ENCODE results near the gene ELOF1.
A peak's percentile ranks its signal among the peaks of the same experiment; 100 is the strongest.

ELOF1 gene

DNA sequence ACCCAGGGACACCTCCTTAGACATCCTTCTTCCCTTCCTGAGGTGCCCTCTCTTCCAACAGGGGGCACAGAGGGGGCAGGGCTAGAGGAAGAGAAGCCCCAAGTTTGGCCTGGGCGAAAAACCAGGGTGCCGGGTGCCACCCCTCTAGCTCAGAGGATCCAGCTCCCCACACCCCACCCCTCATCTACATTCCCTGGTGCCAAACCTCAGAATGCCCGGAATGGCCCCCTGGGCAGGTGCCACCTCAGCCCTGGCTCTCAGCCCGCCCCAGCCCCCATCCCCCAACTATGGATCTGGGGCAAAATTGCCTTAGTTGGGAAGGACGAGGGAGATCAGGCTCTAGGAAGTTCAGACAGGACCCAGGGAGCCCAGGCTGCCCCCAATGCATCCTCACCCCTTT, 18.4 kb downstream of the ELOF1 start:
- TF ChIP-seq, protein P1, sequence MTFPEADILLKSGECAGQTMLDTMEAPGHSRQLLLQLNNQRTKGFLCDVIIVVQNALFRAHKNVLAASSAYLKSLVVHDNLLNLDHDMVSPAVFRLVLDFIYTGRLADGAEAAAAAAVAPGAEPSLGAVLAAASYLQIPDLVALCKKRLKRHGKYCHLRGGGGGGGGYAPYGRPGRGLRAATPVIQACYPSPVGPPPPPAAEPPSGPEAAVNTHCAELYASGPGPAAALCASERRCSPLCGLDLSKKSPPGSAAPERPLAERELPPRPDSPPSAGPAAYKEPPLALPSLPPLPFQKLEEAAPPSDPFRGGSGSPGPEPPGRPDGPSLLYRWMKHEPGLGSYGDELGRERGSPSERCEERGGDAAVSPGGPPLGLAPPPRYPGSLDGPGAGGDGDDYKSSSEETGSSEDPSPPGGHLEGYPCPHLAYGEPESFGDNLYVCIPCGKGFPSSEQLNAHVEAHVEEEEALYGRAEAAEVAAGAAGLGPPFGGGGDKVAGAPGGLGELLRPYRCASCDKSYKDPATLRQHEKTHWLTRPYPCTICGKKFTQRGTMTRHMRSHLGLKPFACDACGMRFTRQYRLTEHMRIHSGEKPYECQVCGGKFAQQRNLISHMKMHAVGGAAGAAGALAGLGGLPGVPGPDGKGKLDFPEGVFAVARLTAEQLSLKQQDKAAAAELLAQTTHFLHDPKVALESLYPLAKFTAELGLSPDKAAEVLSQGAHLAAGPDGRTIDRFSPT (tag by site-specific recombination; IDR thresholded peaks at IDR 0.05) = 0 out of 2 replicates have a peak, but pooled peaks have one; percentile 11
- TF ChIP-seq ZNF677 (tag by site-specific recombination; IDR thresholded peaks at IDR 0.05) = no peak
- H3K9me3 ChIP-seq (ENCODE audit: control insufficient read depth, insufficient read depth, low read depth, low read length) = no peaks in the 10 kb centered on the region
- ChIA-PET CTCF (interaction anchor here (0.6 kb wide), 1 partner anchor 92 kb away, joined by 3 read pairs; no protein-coding TSS in a partner anchor), POLR2A (interaction anchor here (0.5 kb wide), 1 partner anchor 23 kb away, joined by 3 read pairs; no protein-coding TSS in a partner anchor)
- no peak overlapping the region for H3K27ac ChIP-seq (ENCODE audit: extremely low read depth, low read depth, low read length)
- H3K4me3 ChIP-seq (ENCODE audit: low read depth, low read length) = no peak overlapping the region
- no peaks in the 10 kb centered on the region for H3K36me3 ChIP-seq (ENCODE audit: control insufficient read depth in 2 of 2, insufficient read depth in 1 of 2, low read length in 2 of 2)
- no peaks in the 10 kb centered on the region for H3K4me1 ChIP-seq (ENCODE audit: control insufficient read depth, insufficient read depth, low read length)

DNA sequence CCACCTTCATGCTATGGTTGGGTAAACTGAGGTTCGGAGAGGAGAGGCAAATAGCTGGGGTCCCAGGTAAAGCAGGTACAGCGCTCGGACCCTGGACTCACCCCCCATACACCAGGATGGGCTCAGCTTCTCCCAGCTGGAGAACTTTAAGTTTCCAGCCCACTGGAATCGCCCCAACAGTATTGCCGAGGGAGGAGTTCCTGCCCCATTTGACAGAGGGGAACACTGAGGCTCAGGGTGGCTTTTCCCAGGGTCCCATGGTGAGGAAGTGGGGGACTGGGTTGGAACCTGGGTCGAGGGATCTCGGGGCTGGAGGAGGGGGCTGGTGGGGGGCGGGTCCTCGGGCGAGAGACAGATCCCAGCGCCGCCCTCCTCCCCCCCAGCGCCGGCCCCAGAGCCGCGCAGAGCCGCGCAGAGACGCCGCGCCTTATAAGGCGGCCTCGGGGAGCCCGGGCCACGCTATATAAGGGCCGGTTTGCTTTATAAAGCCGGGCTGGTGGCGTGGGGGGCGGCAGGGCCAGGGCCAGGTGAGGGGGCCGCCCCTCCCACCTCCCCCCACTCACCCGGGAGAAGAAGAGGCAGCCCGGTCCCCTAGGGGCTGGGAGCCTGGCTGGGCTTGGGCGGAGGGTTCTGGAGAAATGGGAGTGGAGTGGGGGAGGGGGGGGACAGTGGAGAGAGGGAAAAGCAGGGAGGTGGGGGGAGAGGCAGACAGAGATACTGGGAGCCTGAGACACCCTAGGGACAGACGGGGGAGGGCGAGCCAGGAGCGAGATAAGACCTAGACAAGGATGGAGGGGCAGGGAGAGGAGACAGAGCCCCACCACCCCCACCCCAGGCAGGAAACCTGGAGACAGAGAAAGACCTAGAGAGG, 19.3 kb downstream of the ELOF1 start:
- POLR2A ChIA-PET = interaction anchor here (0.5 kb wide), 2 partner anchors 10 to 22 kb away, joined by 3 read pairs; no protein-coding TSS in a partner anchor
- no peak overlapping the region for H3K4me3 ChIP-seq (ENCODE audit: low read depth, low read length)
- H3K27ac ChIP-seq (ENCODE audit: extremely low read depth, low read depth, low read length) = no peak overlapping the region
- H3K36me3 ChIP-seq (ENCODE audit: control insufficient read depth in 2 of 2, insufficient read depth in 1 of 2, low read length in 2 of 2) = no peaks in the 10 kb centered on the region
- H3K9me3 ChIP-seq (ENCODE audit: control insufficient read depth, insufficient read depth, low read depth, low read length) = no peaks in the 10 kb centered on the region
- CTCF ChIA-PET = no interaction called here
- no peaks in the 10 kb centered on the region for H3K4me1 ChIP-seq (ENCODE audit: control insufficient read depth, insufficient read depth, low read length)
- TF ChIP-seq, protein P2, sequence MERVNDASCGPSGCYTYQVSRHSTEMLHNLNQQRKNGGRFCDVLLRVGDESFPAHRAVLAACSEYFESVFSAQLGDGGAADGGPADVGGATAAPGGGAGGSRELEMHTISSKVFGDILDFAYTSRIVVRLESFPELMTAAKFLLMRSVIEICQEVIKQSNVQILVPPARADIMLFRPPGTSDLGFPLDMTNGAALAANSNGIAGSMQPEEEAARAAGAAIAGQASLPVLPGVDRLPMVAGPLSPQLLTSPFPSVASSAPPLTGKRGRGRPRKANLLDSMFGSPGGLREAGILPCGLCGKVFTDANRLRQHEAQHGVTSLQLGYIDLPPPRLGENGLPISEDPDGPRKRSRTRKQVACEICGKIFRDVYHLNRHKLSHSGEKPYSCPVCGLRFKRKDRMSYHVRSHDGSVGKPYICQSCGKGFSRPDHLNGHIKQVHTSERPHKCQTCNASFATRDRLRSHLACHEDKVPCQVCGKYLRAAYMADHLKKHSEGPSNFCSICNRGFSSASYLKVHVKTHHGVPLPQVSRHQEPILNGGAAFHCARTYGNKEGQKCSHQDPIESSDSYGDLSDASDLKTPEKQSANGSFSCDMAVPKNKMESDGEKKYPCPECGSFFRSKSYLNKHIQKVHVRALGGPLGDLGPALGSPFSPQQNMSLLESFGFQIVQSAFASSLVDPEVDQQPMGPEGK (tag by site-specific recombination; IDR thresholded peaks at IDR 0.05) = peak; percentile 32; the same call in 1 of the 2 replicates
- TF ChIP-seq ZFHX2 (tag by site-specific recombination; conservative IDR thresholded peaks at IDR 0.05) = peak; percentile 50
- TF ChIP-seq, protein P3, sequence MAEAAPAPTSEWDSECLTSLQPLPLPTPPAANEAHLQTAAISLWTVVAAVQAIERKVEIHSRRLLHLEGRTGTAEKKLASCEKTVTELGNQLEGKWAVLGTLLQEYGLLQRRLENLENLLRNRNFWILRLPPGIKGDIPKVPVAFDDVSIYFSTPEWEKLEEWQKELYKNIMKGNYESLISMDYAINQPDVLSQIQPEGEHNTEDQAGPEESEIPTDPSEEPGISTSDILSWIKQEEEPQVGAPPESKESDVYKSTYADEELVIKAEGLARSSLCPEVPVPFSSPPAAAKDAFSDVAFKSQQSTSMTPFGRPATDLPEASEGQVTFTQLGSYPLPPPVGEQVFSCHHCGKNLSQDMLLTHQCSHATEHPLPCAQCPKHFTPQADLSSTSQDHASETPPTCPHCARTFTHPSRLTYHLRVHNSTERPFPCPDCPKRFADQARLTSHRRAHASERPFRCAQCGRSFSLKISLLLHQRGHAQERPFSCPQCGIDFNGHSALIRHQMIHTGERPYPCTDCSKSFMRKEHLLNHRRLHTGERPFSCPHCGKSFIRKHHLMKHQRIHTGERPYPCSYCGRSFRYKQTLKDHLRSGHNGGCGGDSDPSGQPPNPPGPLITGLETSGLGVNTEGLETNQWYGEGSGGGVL (tag by site-specific recombination; IDR thresholded peaks at IDR 0.05) = peak; percentile 77
- peak; percentile 49 for TF ChIP-seq EGR2 (tag by site-specific recombination; IDR thresholded peaks at IDR 0.05; ENCODE audit: low read depth)
- no peak for TF ChIP-seq ZNF837 (tag by site-specific recombination; IDR thresholded peaks at IDR 0.05)

DNA sequence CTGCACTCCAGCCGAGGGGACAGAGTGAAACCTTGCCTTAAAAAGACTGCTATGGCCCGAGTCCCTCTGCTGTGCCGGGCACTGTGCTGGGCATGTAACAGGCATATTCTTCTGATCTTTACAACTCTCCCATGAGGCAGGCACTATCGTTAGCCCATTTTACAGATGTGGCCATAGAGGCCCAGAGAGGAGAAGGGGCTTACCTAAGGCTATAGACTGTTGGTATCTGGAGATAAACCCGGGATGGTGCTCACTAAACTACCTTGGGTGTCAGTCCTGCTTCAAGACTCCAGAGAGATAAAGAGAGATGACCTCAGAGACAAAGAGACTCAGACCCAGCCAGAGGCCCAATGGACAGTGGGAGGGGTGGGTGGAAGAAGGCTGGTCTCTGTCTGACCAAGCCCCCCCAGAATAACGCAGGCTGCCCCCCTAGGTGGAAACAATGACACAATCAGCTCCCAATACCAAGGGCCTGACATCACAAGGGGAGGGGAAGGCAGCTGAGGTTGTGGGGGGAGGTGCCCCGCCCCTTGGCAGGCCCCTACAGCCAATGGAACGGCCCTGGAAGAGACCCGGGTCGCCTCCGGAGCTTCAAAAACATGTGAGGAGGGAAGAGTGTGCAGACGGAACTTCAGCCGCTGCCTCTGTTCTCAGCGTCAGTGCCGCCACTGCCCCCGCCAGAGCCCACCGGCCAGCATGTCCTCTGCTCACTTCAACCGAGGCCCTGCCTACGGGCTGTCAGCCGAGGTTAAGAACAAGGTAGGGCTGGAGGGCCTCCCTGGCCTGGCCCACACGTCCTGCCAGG, 20.6 kb downstream of the ELOF1 start, which contains the start of gene CNN1:
TSS of gene CNN1 (plus strand) at position 620 of the 805 bp plus-strand sequence. CDS start at position 697, 77 bp downstream.
- Histone ChIP-seq H3K9me3 (ENCODE audit: control insufficient read depth, insufficient read depth, low read depth, low read length) (no peaks in the 10 kb centered on the region), H3K4me3 (ENCODE audit: low read depth, low read length) (no peak within 1 kb of the TSS), H3K27ac (ENCODE audit: extremely low read depth, low read depth, low read length) (no peak within 1 kb of the TSS), H3K4me1 (ENCODE audit: control insufficient read depth, insufficient read depth, low read length) (no peaks in the 10 kb centered on the region), H3K36me3 (ENCODE audit: control insufficient read depth in 2 of 2, insufficient read depth in 1 of 2, low read length in 2 of 2) (no peaks in the 10 kb centered on the region)
- ChIA-PET CTCF (interaction anchor here (0.6 to 0.7 kb wide), 2 partner anchors 47 to 1021 kb away, joined by 3 to 4 read pairs; no protein-coding TSS in a partner anchor), POLR2A (interaction anchor here (0.5 to 1.0 kb wide), 2 partner anchors 9 to 12 kb away, joined by 3 to 4 read pairs; partner anchors contain the start of gene ECSIT)
- no peak for TF ChIP-seq ZSCAN23 (tag by site-specific recombination; IDR thresholded peaks at IDR 0.05)
- TF ChIP-seq ZNF792 (tag by site-specific recombination; IDR thresholded peaks at IDR 0.05) = no peak
- TF ChIP-seq, protein P4, sequence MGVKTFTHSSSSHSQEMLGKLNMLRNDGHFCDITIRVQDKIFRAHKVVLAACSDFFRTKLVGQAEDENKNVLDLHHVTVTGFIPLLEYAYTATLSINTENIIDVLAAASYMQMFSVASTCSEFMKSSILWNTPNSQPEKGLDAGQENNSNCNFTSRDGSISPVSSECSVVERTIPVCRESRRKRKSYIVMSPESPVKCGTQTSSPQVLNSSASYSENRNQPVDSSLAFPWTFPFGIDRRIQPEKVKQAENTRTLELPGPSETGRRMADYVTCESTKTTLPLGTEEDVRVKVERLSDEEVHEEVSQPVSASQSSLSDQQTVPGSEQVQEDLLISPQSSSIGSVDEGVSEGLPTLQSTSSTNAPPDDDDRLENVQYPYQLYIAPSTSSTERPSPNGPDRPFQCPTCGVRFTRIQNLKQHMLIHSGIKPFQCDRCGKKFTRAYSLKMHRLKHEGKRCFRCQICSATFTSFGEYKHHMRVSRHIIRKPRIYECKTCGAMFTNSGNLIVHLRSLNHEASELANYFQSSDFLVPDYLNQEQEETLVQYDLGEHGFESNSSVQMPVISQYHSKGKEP (tag by site-specific recombination; IDR thresholded peaks at IDR 0.05) = no peak
- 0 out of 2 replicates have a peak, but pooled peaks have one; percentile 31 for TF ChIP-seq GLIS2 (tag by site-specific recombination; IDR thresholded peaks at IDR 0.05)
- no peak for TF ChIP-seq ZBTB48 (tag by site-specific recombination; IDR thresholded peaks at IDR 0.05)
- no peak for TF ChIP-seq ZNF202 (tag by site-specific recombination; IDR thresholded peaks at IDR 0.05; ENCODE audit: borderline replicate concordance)
- no peak for TF ChIP-seq ZNF473 (tag by site-specific recombination; IDR thresholded peaks at IDR 0.05)
- TF ChIP-seq ZNF248 (tag by site-specific recombination; IDR thresholded peaks at IDR 0.05) = no peak
- TF ChIP-seq ZXDB (tag by site-specific recombination; IDR thresholded peaks at IDR 0.05) = no peak
- TF ChIP-seq ZNF433 (tag by site-specific recombination; IDR thresholded peaks at IDR 0.05; ENCODE audit: low read depth) = no peak
- TF ChIP-seq ZNF16 (tag by site-specific recombination; IDR thresholded peaks at IDR 0.05; ENCODE audit: low read depth) = no peak
- TF ChIP-seq ZNF664 (tag by site-specific recombination; IDR thresholded peaks at IDR 0.05) = no peak
